G401.6 (cell line): ENCODE measurements around the gene MLLT10.

Source experiments
- FAIRE-seq: peaks from 2 replicates; lab custom pipeline; 2012; peaks lifted over from hg19 to GRCh38; lab: Jason Lieb, UNC

MLLT10 gene

GRCh38 chr10:21501731-21502347 is 32.2 kb upstream of the MLLT10 start:
- FAIRE-seq: no peak

- FAIRE-seq: no peak
Measured at GRCh38 chr10:21502348-21502740, 31.7 kb upstream of the MLLT10 start.

GRCh38 chr10:21503542-21503941 is 30.5 kb upstream of the MLLT10 start:
- peak; percentile 11 for FAIRE-seq

- FAIRE-seq: no peak
Measured at GRCh38 chr10:21505711-21506278, 28.2 kb upstream of the MLLT10 start.

GRCh38 chr10:21506351-21506750 is 27.7 kb upstream of the MLLT10 start:
- no peak for FAIRE-seq

GRCh38 chr10:21507150-21507549 is 26.9 kb upstream of the MLLT10 start:
- no peak for FAIRE-seq

- no peak for FAIRE-seq
Measured at GRCh38 chr10:21508706-21509331, 25.2 kb upstream of the MLLT10 start.

- FAIRE-seq: peak; percentile 55
Measured at GRCh38 chr10:21509341-21510240, 24.4 kb upstream of the MLLT10 start.

GRCh38 chr10:21510241-21511094 is 23.6 kb upstream of the MLLT10 start:
- FAIRE-seq: no peak

GRCh38 chr10:21511095-21511570 is 22.9 kb upstream of the MLLT10 start:
- FAIRE-seq: peak; percentile 90

GRCh38 chr10:21511946-21512572 is 22.0 kb upstream of the MLLT10 start:
- FAIRE-seq: no peak

GRCh38 chr10:21512573-21513404 is 21.2 kb upstream of the MLLT10 start:
- peak; percentile 76 for FAIRE-seq

GRCh38 chr10:21513405-21513788 is 20.6 kb upstream of the MLLT10 start:
- FAIRE-seq: peak; percentile 47

- FAIRE-seq: peak; percentile 39
Measured at GRCh38 chr10:21514129-21514817, 19.8 kb upstream of the MLLT10 start.

- peak; percentile 58 for FAIRE-seq
Measured at GRCh38 chr10:21514818-21515351, 19.1 kb upstream of the MLLT10 start.

GRCh38 chr10:21515361-21516241 is 18.4 kb upstream of the MLLT10 start:
- no peak for FAIRE-seq

- no peak for FAIRE-seq
Measured at GRCh38 chr10:21516242-21517131, 17.5 kb upstream of the MLLT10 start.
